Stimulated activated CD8-positive, alpha-beta memory T cell treated with anti-CD3 and anti-CD28 coated beads, Interleukin-15, amount 100 ng/mL, for 4 hours (primary cell): ENCODE results near the gene GRM8.

Source experiments
- DNase-seq, 2 donors: peaks; one replicate each; pipeline ENCODE4 v3.0.0-alpha.2; 2020; ENCODE audit warnings: low read depth in 2 of 2

Gene GRM8

GRCh38 chr7:127150543-127150942, 102.2 kb downstream of the GRM8 start:
- no peak for DNase-seq

GRCh38 chr7:127146746-127147536, 105.8 kb downstream of the GRM8 start:
- no peak for DNase-seq

- no peak for DNase-seq
Measured at GRCh38 chr7:127137146-127137545, 115.6 kb downstream of the GRM8 start.

- DNase-seq = no peak
Measured at GRCh38 chr7:127135871-127136485, 116.8 kb downstream of the GRM8 start.

- no peak for DNase-seq
Measured at GRCh38 chr7:127123220-127123619, 129.5 kb downstream of the GRM8 start.

GRCh38 chr7:127119517-127119916, 133.2 kb downstream of the GRM8 start:
- DNase-seq = no peak

GRCh38 chr7:127114742-127115265, 137.9 kb downstream of the GRM8 start:
- no peak for DNase-seq

- no peak for DNase-seq
Measured at GRCh38 chr7:127107601-127108007, 145.1 kb downstream of the GRM8 start.

GRCh38 chr7:127093340-127093739, 159.4 kb downstream of the GRM8 start:
- DNase-seq = no peak

- no peak for DNase-seq
Measured at GRCh38 chr7:127091620-127092019, 161.1 kb downstream of the GRM8 start.

- DNase-seq = no peak
Measured at GRCh38 chr7:127089146-127089545, 163.6 kb downstream of the GRM8 start.

GRCh38 chr7:127081539-127081938, 171.2 kb downstream of the GRM8 start:
- DNase-seq = no peak

GRCh38 chr7:127080576-127080975, 172.2 kb downstream of the GRM8 start:
- DNase-seq = no peak

GRCh38 chr7:127066974-127067373, 185.8 kb downstream of the GRM8 start:
- no peak for DNase-seq

- DNase-seq = no peak
Measured at GRCh38 chr7:127059475-127059874, 193.3 kb downstream of the GRM8 start.

- no peak for DNase-seq
Measured at GRCh38 chr7:127057918-127058317, 194.8 kb downstream of the GRM8 start.

- DNase-seq = no peak
Measured at GRCh38 chr7:127056202-127056601, 196.5 kb downstream of the GRM8 start.

- no peak for DNase-seq
Measured at GRCh38 chr7:127047521-127047920, 205.2 kb downstream of the GRM8 start.

GRCh38 chr7:127041689-127042452, 210.9 kb downstream of the GRM8 start:
- DNase-seq = no peak

GRCh38 chr7:127040042-127040441, 212.7 kb downstream of the GRM8 start:
- no peak for DNase-seq

- DNase-seq = no peak
Measured at GRCh38 chr7:127039541-127039940, 213.2 kb downstream of the GRM8 start.

GRCh38 chr7:127035203-127035849, 217.4 kb downstream of the GRM8 start:
- no peak for DNase-seq
